NOMO-1 treated with dmso at 0.1 percent for 144 hours (cell line): Measurements from ENCODE around the gene SLC25A52.
"Not testable (repeated sequence)": the region's sequence is repeated elsewhere in the genome, so short reads cannot be mapped to it uniquely, and the experiment has no call there.

Experiments used
- DNase-seq: peaks from one replicate; lab custom pipeline; 2025; ENCODE audit not compliant: unreplicated experiment; lab: John Stamatoyannopoulos, UW

SLC25A52 gene

DNA sequence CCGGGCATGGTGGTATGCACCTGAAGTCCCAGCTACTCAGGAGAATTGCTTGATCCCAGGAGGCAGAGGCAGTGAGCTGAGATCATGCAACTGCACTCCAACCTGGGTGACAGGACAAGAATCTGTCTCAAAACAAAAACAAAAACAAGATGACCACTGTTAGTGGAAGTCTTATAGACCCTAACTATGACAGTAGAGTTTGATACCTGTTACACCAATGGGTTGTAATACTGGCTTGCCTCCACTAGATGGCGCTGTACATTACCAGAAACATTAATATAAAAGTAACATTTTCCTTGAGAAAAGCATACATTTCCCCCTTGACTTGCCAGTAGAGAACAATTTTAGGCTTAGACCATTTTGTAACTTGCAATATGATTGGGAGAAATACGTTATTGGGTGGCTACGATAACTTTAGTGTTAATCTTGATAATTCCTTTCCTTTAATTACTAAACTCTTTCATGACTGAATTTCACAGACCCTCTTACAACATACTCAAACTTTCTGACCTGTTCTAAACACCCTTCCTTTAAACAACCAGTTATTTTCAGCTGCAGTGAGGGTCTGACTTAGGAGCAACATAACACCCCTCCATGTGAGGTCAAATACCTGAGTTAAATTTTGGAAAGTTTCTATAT lies 19.5 kb downstream of the SLC25A52 start:
- peak; percentile 13 for DNase-seq

DNA sequence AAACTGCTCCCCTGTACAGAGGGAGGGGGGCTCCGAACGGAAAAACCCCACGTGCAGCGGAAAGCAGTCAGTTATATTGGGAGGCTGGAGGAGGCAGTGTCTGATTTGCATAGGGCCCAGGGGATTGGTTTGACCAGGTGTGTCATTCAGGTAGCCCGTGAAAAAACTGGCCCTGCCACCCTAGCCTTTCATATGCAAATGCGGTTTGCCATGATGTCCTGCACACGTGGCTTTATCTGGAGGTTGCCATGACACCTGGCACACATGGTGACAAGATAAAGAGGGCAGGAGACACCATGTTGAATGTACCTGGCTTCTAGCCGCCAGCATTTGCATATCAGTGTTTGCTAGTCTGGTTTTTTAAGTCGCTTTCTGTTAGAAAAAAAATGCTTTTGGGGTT lies 20.5 kb downstream of the SLC25A52 start:
- DNase-seq, result no peak

DNA sequence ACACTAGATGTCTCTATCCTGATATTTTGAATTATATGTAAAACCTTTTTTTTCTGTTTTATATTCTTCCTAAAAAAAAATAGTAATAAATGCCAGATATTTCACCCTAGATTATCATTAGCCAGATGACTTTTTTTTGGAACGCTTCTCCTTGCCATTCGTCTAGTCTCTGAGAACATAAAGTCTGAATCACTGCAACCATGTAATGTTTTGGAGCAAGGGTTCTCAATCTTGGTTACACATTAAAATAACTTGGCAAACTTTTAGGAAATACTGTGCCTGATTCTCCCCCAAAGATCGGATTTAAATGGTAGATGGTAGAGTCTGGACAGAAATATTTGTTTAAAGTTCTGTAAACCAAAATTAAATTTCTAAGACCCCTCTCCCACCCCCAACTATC lies 21.0 kb downstream of the SLC25A52 start:
- DNase-seq, result no peak

DNA sequence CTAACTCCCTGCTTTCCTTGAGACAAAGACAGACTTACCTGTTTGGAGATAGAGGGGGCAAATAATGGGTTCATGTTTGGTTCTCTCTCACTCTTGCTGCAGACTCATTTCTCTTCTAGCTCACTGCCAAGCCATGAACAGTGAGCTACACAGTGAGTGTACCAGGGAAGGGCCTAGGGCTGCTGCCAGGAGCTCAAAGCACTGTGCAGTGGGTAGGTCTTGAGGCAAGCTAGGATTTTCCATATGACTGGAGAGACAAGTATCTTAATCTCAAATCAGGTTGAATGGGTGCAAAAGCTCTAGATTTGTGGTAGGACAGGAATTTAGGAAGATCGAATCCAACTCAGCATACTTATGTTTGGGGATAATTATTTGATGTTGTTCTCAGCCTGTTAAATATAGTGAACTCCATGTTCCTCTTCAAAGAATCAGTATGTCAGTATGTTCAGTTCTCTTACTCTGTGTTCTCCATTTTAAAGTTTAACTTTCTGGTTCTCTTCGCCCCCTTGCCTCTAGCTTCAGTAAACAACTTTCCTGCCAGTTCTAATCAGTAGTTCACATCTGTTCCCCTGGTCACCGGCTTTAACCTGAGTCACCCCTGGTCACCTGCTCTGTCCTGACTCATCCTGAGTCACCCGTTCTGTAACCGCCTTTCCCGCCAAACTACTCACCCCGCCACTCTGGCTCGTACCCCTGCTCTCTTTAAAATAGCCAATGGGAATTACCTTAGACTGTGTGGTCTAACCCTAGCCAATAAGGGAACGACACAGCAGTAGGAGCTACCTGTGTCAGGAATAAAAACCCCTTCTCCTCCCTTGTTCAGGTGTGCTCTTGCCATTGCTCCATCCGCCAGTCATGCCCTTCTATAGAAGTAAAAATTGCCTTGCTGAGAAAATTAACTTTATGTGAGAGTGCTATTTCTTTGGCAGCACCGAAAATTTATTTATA lies 21.9 kb downstream of the SLC25A52 start:
- no peak for DNase-seq

DNA sequence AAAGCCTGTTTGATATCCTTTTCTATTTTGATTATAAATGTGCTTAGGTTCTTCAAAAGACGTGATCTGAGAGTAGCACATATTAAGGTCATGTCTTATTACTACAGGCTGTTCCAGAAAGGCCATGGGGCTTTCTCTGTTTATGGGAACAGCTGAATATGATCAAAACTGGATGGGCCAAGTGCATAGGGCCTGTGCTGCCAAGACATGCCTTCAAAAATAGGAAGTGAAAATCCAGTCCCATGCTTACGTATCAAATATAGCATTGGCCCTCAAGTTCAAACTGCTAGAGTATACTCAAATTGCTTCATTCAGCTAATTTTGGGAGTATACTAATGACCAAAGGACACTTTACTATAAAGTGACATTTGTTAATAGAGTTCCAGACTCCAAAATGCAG lies 24.1 kb downstream of the SLC25A52 start:
- DNase-seq, result peak; percentile 70

DNA sequence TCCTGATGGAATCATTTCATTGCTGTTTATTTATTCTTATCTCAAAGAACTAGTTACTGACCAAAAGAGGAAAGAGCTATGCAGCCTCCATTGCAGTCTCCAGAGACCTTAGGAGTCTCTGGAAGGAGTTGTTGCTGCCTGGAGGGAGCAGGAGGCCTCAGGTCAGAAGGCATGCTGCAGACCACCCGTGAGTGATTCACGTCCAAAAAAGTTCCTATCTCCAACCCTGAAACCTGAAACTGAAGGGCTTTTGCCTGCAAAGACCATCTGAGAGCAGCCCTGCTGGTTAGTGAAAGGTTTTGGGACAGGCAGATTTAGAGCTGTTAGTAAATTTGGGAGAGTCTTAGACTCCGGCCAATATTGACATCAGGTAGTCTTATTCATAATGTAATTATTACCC lies 29.1 kb downstream of the SLC25A52 start:
- no peak for DNase-seq

DNA sequence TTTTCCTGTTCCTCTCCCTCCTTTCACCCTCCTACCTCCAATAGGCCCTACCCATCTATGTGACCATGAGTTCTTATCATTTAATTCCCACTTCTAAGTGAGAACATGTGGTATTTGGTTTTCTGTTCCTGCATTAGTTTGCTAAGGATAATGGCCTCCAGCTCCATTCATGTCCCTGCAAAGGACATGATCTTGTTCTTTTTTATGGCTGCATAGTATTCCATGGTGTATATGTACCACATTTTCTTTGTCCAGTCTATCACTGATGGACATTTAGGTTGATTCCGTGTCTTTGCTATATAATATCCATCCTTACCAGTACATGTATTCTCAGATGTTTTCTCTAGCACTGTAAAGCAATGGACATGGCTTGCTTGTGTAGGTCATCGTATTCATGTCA lies 31.5 kb downstream of the SLC25A52 start:
- DNase-seq, result not testable (repeated sequence)

DNA sequence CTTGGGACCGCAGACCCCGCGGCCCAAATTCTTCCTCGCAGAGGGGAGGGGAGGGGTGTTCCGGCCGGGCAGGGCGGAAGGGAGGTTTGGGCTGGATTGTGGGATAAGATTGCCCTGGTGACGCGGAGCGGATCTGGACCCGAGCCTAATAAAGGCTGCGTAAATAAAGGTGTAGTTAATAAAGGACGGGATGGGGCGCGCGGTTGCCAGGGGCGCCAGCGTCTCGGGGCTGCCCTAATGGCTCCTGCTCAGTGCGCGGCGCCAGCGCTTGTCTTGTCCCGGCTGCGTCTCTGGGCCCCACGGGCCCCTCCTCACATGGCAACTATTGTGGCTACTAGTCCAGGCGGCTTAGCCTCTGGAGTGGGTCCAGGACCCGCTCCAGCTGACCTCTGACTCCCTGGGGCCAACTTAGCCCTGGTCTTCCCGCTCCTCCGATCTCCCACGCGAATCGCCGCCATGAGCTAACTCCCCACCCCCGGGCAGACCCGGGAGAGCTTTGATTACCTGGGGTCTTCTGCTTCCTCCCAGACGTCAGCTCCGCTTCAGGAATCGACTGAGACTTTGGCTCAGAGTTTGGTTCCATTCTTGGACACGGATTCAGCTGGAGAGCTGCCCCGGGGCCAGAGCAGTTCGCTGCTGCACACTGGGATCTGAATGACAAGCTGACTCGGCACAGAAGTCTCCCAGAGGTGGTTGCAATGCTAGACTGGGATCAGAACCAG lies 36.5 kb downstream of the SLC25A52 start:
- DNase-seq, result no peak

DNA sequence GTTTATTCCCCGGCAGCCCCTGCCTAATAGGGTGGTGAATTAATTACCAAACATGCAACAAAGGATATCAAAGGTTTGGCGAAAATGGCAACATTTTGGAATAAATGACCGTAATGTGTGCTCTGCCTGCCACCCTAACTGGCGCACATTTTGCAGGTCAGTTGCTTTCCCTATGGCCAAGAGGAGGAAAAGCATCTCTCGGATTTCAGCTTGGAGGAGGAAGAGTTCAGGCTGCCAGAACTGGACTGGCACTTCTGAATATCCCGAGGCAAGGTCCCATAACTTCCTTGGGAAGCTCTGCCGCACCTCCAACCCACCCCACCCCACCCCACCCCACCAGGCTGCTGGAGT lies 37.1 kb downstream of the SLC25A52 start:
- DNase-seq, result no peak

DNA sequence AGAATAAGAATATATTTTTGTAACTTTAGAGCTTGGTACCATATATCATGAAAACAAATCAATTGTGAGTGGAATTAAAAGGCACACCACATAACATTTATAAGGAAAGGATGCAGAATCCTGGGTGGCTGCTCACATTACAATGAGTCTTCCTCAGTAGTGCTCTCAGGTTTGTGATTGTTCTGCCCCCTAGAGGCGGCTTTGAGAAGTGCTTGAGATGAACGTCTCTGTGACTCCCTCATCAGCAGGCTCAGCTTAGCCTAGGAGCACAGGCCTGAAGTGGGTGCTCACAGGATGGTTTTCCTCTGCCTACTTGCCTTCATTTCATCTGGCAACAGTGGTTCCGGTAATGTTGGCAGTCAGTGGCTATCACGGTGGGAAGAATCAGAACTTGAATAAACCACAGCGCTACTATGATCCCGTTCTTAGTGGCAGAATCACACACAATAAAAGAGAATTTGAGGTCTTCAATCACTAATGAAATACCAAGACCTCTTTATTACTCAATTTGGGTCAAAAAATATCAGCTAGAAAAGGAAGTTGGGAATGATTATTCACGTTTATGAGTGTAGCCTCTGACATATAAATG lies 38.2 kb downstream of the SLC25A52 start:
- peak; percentile 23 for DNase-seq

DNA sequence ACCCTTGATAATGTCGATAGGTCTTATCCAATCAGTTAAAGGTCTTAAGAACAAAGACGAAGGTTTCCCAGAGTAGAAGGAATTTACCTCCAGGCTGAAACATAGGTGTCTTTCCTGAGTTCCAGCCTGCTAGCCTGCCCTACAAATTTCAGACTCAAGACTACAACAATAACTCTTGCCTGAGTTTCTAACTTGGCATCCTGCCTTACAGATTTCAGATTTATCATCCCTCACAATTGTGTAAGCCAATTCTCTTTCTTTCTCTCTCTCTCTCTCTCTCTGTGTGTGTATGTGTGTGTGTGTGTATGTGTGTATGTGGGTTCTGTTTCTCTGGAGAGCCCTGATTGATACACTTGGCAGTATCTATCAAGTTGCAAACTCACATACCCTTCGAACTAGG lies 39.1 kb downstream of the SLC25A52 start:
- no peak for DNase-seq

DNA sequence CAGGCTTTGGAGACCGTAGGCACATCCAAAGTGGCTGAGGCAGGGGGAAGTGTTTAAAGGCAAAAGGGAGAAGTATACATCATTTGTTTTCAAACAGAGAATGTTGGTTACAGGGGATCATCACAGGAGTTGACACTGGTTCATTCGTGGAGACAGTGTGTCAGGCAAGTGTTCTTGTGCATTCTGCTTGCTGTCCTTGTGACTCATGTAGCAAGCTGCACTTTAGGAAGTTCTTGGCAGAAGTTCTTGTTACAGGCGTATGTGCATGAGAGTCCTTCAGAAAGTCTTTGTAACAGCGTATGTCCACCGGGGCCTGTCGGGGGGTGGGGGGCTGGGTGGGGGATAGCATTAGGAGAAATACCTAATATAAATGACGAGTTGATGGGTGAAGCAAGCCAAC lies 39.8 kb downstream of the SLC25A52 start:
- no peak for DNase-seq

DNA sequence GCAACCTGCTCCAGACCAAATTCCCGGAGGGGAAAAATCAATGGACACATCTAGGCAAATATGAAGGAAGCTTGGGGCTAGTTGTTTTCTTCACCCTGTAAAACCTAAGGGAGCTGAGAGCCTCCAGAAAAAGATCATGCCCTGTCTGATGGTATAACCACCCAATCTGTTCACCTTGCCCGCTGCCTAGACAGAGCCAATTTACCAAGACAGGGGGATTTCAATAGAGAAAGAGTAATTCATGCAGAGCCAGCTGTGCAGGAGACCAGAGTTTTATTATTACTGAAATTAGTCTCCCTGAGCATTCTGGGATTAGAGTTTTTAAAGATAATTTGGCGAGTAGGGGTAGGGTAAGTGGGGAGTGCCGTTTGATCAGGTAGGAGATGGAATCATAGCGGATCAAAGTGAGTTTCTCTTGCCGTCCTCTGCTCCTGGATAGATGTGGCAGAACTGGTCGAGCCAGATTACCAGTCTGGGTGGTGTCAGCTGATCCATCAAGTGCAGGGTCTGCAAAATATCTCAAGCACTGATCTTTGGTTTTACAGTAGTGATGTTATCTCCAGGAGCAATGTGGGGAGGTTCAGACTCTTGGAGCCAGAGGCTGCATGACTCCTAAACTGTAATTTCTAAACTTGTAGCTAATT lies 41.2 kb downstream of the SLC25A52 start:
- no peak for DNase-seq

DNA sequence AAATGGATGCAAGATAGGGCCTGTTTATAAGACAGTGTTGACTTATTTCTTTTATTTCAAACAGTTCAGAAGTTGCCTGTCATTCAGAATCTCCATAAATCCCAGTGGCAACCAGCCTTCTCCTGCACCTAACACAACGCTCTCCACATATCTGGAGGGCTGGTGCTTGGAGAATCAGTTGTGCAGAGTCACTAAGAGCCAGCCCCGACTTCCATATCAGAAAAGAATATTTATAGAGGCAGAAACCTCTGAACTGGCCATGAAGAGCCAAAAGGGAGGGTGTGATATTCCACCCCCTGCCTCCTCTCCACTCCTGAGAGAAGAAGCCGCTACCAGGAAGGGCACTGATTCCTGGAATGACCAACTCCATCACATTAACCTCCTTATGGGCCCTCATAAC lies 42.3 kb downstream of the SLC25A52 start:
- DNase-seq, result no peak

DNA sequence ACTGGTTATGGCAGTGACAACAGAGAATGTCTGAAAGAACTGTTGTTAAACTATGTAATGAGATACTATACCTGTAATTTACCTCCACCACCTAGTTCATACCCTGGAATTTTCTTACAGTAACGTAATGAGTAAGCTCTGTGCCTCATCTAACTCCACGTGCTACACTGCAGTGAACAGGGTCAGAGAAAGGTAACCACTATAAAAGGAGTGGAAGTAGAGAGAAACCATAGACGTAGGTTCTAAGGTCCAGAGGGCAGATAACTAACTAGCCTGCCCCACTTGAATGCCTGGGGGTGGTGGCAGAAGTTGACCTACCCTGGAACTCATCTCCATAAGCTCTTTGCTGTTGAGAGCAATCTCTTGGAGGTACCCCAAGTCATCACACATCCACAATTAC lies 44.3 kb downstream of the SLC25A52 start:
- no peak for DNase-seq

DNA sequence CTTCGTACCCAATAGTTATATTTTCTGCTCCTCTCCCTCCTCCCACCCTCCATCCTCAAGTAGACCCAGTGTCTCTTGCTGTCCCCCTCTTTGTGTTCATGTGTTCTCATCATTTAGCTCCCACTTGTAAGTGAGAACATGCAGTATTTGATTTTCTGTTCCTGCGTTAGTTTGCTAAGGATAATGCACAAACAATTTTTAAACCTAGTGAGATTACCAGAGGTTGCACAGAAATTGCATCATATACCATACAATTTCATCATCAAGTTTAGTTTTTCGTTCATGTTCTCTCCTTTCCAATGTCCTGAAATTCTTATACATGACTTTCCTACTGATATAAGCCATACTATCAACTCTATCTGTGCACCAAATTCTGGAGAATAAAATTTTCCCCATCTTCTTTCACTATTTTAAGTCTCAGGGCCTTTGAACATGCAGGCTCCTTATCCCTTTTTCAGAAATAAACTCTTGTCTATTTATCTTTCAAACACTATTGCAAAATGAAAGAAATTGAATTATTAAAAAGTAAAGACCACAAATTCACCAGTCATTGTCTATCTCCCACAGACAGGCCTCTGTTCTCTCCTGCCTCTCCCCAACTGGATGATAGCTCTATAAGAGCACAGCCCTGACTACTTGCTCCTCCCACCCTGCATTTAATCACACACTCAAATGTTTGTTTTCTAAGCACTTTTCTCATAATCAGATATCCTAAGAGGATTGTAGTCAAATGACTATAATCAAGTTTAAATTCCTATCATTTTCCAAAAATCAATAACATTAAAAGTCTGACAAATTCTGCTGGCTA lies 49.1 kb downstream of the SLC25A52 start:
- no peak for DNase-seq

DNA sequence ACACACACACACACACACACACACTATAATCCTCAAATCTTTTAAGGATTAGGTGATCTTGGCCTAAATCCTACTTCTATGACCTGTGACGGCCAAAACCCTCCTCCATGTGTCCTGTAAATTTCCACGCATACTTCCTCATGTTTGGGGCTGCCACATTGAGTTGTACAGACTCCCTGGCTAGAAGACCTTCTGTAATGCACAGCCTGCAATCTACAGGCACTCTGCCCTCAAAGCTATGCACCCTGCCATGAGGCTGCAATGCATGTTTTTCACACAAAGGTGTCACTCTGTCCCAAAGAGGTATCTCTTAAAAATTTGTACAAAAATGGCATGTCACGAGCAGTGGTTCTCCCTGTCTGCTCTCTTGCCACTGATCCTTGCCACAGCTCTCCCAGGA lies 49.9 kb downstream of the SLC25A52 start:
- DNase-seq, result no peak
